Thyroid gland (tissue), 4 donors: ENCODE data around the gene TMEM201. TPM values are rescaled to one million over a fixed set of nuclear protein-coding genes. Genes with fewer than 3 reads are reported as not detected.

Experiments
- DNase-seq, 2 donors: peaks; one replicate each; pipeline ENCODE4 v3.0.0-alpha.2; 2019
- H3K27ac ChIP-seq, 3 donors: fragments of 200-600 bp; sonication (generic); 1 replicate in 2 of 3; 2 replicates in 1 of 3; pipeline ENCODE4 v1.5.1; 2016 to 2019; ENCODE audit warnings: mild to moderate bottlenecking in 1 of 3, moderate library complexity in 1 of 3
- H3K27me3 ChIP-seq: fragments of 200-600 bp; sonication (generic); one replicate; pipeline ENCODE4 v1.5.1; 2019
- H3K36me3 ChIP-seq, 2 donors: fragments of 200-600 bp; sonication (generic); one replicate each; pipeline ENCODE4 v1.5.1; 2016 to 2019
- H3K4me1 ChIP-seq, 2 donors: fragments of 200-600 bp; sonication (generic); one replicate each; pipeline ENCODE4 v1.5.1; 2017 to 2019
- H3K4me3 ChIP-seq, 3 donors: fragments of 200-600 bp; sonication (generic); replicated peaks in 1 of 3; 1 replicate in 2 of 3; 2 replicates in 1 of 3; pipeline ENCODE4 v1.5.1; 2016; ENCODE audit warnings: mild to moderate bottlenecking in 1 of 3
- H3K9me3 ChIP-seq: fragments of 200-600 bp; sonication (generic); one replicate; pipeline ENCODE4 v1.5.1; 2017
- POLR2A ChIP-seq, 2 donors: fragments of 450-650 bp; IDR thresholded peaks; one replicate each; pipeline ENCODE4 v1.6.1; 2017; ENCODE audit warnings: antibody characterized with exemption in 2 of 2, mild to moderate bottlenecking in 2 of 2, moderate library complexity in 1 of 2
- WGBS, 2 donors: methylation state at CpG; one replicate each; pipeline ENCODE4 v1.1.5; 2017; 5-methylcytosine and 5-hydroxymethylcytosine counted together
- intact Hi-C: fragments of 100-400 bp; cut with DNase I; formaldehyde crosslinking; loops from one replicate; pipeline ENCODE4 v1.15.1; 2023
- total RNA-seq, 4 donors: library from RNA; depleted of rRNA; stranded (reverse); fragments of >200 nt; gene quantifications; one replicate each; pipeline ENCODE4 v1.2.3, GENCODE V29; 2016
- TF ChIP-seq, protein P1 (sequence below), 6 experiments: fragments of 200-600 bp in 3 of 6; fragments of 450-650 bp in 3 of 6; sonication (generic) in 3 of 6; IDR thresholded peaks; one replicate each; pipeline ENCODE4 v1.5.1; 2016 to 2019; ENCODE audit warnings: antibody characterized with exemption in 6 of 6, mild to moderate bottlenecking in 2 of 6, inconsistent platforms in 1 of 6, moderate library complexity in 1 of 6

The TMEM201 gene
- total RNA-seq, 4 donors from 2014 or later: 3.0 to 11.3 (median 8.5) TPM

- WGBS, 2 donors: 75 to 77% methylated on average over 4 of the region's 4 CpGs
- H3K27ac ChIP-seq: no peak overlapping the region
- TF ChIP-seq POLR2A (IDR thresholded peaks at IDR 0.05): no peak
- TF ChIP-seq, protein P1, sequence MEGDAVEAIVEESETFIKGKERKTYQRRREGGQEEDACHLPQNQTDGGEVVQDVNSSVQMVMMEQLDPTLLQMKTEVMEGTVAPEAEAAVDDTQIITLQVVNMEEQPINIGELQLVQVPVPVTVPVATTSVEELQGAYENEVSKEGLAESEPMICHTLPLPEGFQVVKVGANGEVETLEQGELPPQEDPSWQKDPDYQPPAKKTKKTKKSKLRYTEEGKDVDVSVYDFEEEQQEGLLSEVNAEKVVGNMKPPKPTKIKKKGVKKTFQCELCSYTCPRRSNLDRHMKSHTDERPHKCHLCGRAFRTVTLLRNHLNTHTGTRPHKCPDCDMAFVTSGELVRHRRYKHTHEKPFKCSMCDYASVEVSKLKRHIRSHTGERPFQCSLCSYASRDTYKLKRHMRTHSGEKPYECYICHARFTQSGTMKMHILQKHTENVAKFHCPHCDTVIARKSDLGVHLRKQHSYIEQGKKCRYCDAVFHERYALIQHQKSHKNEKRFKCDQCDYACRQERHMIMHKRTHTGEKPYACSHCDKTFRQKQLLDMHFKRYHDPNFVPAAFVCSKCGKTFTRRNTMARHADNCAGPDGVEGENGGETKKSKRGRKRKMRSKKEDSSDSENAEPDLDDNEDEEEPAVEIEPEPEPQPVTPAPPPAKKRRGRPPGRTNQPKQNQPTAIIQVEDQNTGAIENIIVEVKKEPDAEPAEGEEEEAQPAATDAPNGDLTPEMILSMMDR (IDR thresholded peaks at IDR 0.05): no peak
- H3K4me1 ChIP-seq: no peaks in the 10 kb centered on the region
- no peak for DNase-seq
- H3K36me3 ChIP-seq: no peaks in the 10 kb centered on the region
- H3K27me3 ChIP-seq: no peaks in the 10 kb centered on the region
- H3K9me3 ChIP-seq: no peaks in the 10 kb centered on the region
- no peak overlapping the region for H3K4me3 ChIP-seq
- intact Hi-C loops: no loop called here
These were observed 69.5 kb downstream of the TMEM201 start for GRCh38 chr1:9658199-9658598.

GRCh38 chr1:9659328-9659727 is 70.6 kb downstream of the TMEM201 start:
- intact Hi-C loops: no loop called here
- Histone ChIP-seq H3K9me3 (no peaks in the 10 kb centered on the region), H3K27me3 (no peaks in the 10 kb centered on the region), H3K4me3 (no peak overlapping the region), H3K4me1 (no peaks in the 10 kb centered on the region), H3K36me3 (no peaks in the 10 kb centered on the region), H3K27ac (no peak overlapping the region)
- TF ChIP-seq, protein P1 (IDR thresholded peaks at IDR 0.05): no peak
- TF ChIP-seq POLR2A (IDR thresholded peaks at IDR 0.05): no peak
- WGBS, 2 donors: 77 to 79% methylated on average over 5 of the region's 5 CpGs
- no peak for DNase-seq

- no peak for DNase-seq
- Histone ChIP-seq H3K36me3 (no peaks in the 10 kb centered on the region), H3K27ac (no peak overlapping the region), H3K4me1 (no peaks in the 10 kb centered on the region), H3K27me3 (no peaks in the 10 kb centered on the region), H3K4me3 (no peak overlapping the region), H3K9me3 (no peaks in the 10 kb centered on the region)
- intact Hi-C loops: no loop called here
- WGBS, 2 donors: 94 to 96% methylated on average over 6 of the region's 6 CpGs
- TF ChIP-seq POLR2A (IDR thresholded peaks at IDR 0.05): no peak
- TF ChIP-seq, protein P1 (IDR thresholded peaks at IDR 0.05): no peak
These were observed 74.5 kb downstream of the TMEM201 start for GRCh38 chr1:9663257-9663656.

Other genes starting within 250 kb of the TMEM201 start
- gene SLC25A33, start 49.4 kb upstream of the TMEM201 start, total RNA-seq: 10 to 100 TPM; 10.6 to 16.6 (median 14.7) TPM
- 1 to 10 TPM; 5.9 to 9.5 (median 7.7) TPM for gene PIK3CD, start 62.8 kb downstream of the TMEM201 start, total RNA-seq
- 10 to 100 TPM; 59.5 to 85.0 (median 81.5) TPM for gene CLSTN1, start 235.1 kb downstream of the TMEM201 start, total RNA-seq